Head of caudate nucleus (tissue), 42 donors: ENCODE data around the gene RGS14.

Experiments
- DNase-seq, 42 donors: peaks; one replicate each; pipeline versions ENCODE4 v3.0.0 to v3.0.0-alpha.2; 2020 to 2021; ENCODE audit warnings: mixed read lengths in 7 of 42
- intact Hi-C: fragments of 100-400 bp; cut with DNase I; formaldehyde crosslinking; loops from one replicate; pipeline ENCODE4 v1.15.0; 2022

The RGS14 gene

GRCh38 chr5:177325868-177326381, 31.8 kb upstream of the RGS14 start:
- intact Hi-C loops: no loop called here
- DNase-seq: no peak

- intact Hi-C loops: no loop called here
- no peak for DNase-seq
Measured at GRCh38 chr5:177327539-177328522, 29.9 kb upstream of the RGS14 start.

GRCh38 chr5:177328545-177329231, 29.0 kb upstream of the RGS14 start:
- no peak for DNase-seq
- intact Hi-C loops: no loop called here

GRCh38 chr5:177329883-177330282, 27.8 kb upstream of the RGS14 start:
- DNase-seq: no peak
- intact Hi-C loops: no loop called here

GRCh38 chr5:177330991-177331842, 26.5 kb upstream of the RGS14 start:
- peak in 1 of 42 donors; percentile 18 for DNase-seq
- intact Hi-C loops: no loop called here

- DNase-seq: no peak
- intact Hi-C loops: no loop called here
Measured at GRCh38 chr5:177332031-177332895, 25.5 kb upstream of the RGS14 start.

- intact Hi-C loops: no loop called here
- DNase-seq: no peak
Measured at GRCh38 chr5:177332896-177333260, 24.8 kb upstream of the RGS14 start.

GRCh38 chr5:177333420-177334154, 24.1 kb upstream of the RGS14 start:
- no peak for DNase-seq
- intact Hi-C loops: no loop called here

GRCh38 chr5:177334155-177334551, 23.6 kb upstream of the RGS14 start:
- intact Hi-C loops: no loop called here
- no peak for DNase-seq

GRCh38 chr5:177334781-177335700, 22.7 kb upstream of the RGS14 start:
- intact Hi-C loops: no loop called here
- DNase-seq: no peak

GRCh38 chr5:177335701-177336065, 22.0 kb upstream of the RGS14 start:
- intact Hi-C loops: no loop called here

GRCh38 chr5:177336112-177336511, 21.6 kb upstream of the RGS14 start:
- intact Hi-C loops: no loop called here
- peak in 2 of 42 donors; percentile 32 to 38 for DNase-seq

More at GRCh38 chr5:177335701-177336065, 22.0 kb upstream of the RGS14 start:
- DNase-seq: no peak

- intact Hi-C loops: no loop called here
- DNase-seq: no peak
Measured at GRCh38 chr5:177336603-177337494, 20.9 kb upstream of the RGS14 start.

- no peak for DNase-seq
- intact Hi-C loops: no loop called here
Measured at GRCh38 chr5:177338251-177339106, 19.2 kb upstream of the RGS14 start.
